Keratinocyte (primary cell): ENCODE results near the gene CUX1.

Source experiments
- EZH2 ChIP-seq: IDR thresholded peaks from one replicate; pipeline ENCODE4 v1.6.1; 2012; ENCODE audit warnings: inconsistent platforms, mild to moderate bottlenecking, low read length, moderate library complexity
- TF ChIP-seq, protein P1 (sequence below), 3 experiments: IDR thresholded peaks in 1 of 3; conservative IDR thresholded peaks in 1 of 3; optimal IDR thresholded peaks in 1 of 3; 2 replicates in 2 of 3; 3 replicates in 1 of 3; pipeline versions ENCODE3 to v1.5.1; 2011; ENCODE audit warnings: low read length in 3 of 3, mild to moderate bottlenecking in 3 of 3, moderate library complexity in 2 of 3, control low read depth in 1 of 3, inconsistent platforms in 1 of 3; ENCODE audit not compliant: insufficient read depth in 2 of 3; ENCODE audit errors: extremely low read depth in 1 of 3

DNA sequence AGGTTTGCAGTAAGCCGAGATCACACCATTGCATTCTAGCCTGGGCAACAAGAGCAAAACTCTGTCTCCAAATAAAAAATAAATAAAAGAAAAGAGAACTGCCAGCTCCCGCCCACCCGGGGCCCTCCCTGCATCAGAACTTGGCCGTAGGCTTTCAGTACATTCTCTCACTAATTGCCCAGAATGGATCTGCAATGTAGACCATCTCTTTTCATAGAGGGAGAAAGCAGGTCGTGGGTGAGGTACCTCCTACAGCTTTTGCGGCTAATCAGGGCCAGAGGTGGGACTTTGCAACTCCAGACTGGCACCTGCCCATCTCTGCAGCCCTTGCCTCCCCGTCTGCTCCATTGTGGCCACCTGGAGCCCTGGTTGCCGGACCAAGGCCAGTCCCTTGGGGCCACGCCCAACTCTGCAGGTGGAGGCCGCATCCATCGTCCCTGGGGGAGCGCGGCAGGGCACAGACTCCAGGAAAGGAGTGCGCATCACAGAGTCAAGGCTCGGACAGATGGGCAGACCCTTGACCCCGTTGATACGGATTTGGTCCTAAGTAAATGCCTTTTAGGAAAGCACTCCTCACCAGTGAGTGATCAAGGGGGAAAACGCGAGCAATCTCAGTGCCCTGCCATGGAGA lies 290.2 kb downstream of the CUX1 start:
- TF ChIP-seq, protein P1, sequence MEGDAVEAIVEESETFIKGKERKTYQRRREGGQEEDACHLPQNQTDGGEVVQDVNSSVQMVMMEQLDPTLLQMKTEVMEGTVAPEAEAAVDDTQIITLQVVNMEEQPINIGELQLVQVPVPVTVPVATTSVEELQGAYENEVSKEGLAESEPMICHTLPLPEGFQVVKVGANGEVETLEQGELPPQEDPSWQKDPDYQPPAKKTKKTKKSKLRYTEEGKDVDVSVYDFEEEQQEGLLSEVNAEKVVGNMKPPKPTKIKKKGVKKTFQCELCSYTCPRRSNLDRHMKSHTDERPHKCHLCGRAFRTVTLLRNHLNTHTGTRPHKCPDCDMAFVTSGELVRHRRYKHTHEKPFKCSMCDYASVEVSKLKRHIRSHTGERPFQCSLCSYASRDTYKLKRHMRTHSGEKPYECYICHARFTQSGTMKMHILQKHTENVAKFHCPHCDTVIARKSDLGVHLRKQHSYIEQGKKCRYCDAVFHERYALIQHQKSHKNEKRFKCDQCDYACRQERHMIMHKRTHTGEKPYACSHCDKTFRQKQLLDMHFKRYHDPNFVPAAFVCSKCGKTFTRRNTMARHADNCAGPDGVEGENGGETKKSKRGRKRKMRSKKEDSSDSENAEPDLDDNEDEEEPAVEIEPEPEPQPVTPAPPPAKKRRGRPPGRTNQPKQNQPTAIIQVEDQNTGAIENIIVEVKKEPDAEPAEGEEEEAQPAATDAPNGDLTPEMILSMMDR (optimal IDR thresholded peaks at IDR 0.05 in 1 of 3, IDR thresholded peaks at IDR 0.05 in 1 of 3, conservative IDR thresholded peaks at IDR 0.05 in 1 of 3; ENCODE audit: extremely low read depth in 1 of 3, insufficient read depth in 2 of 3, low read length in 3 of 3), result no peak
- TF ChIP-seq EZH2, result no peak
